ENCODE data around the gene GPR4.

DNA sequence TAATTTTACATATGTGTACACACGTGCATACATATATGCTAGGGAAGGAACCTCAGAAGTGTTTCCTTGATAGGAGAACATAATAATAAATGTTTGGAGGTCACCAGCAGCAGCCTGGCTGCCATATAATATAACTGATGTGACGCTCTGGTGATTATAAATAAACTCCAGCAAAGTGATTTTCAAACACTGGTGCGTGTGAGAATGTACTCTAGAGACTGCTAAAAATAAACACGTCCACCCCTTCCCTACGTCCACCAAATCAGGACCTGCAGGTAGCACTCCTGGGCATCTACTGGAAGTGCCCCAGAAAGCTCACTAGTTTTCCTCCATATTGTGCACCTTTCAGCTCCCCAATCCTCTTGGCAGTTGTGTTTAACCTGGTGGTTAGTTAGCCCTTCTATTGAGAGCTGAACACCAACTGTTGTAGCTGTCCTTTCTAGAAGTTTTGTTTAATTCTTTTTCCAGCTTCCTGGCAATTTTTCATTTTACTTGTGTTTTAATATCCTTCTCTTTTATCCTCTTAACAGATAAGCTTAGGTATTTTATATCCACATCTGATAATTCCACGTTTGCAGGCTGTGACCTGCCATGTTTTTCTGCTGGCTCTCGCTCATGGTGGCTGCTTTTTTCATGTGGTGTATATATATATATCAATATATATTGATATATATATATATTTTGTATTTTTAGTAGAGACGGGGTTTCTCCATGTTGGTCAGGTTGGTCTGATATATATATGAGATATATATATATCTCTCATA is 30.4 kb downstream of the GPR4 start:
- TF ChIP-seq, protein P1, sequence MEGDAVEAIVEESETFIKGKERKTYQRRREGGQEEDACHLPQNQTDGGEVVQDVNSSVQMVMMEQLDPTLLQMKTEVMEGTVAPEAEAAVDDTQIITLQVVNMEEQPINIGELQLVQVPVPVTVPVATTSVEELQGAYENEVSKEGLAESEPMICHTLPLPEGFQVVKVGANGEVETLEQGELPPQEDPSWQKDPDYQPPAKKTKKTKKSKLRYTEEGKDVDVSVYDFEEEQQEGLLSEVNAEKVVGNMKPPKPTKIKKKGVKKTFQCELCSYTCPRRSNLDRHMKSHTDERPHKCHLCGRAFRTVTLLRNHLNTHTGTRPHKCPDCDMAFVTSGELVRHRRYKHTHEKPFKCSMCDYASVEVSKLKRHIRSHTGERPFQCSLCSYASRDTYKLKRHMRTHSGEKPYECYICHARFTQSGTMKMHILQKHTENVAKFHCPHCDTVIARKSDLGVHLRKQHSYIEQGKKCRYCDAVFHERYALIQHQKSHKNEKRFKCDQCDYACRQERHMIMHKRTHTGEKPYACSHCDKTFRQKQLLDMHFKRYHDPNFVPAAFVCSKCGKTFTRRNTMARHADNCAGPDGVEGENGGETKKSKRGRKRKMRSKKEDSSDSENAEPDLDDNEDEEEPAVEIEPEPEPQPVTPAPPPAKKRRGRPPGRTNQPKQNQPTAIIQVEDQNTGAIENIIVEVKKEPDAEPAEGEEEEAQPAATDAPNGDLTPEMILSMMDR (conservative IDR thresholded peaks at IDR 0.05; ENCODE audit: low read length): no peak
- no peak for TF ChIP-seq EZH2phosphoT487 (IDR thresholded peaks at IDR 0.05; ENCODE audit: borderline replicate concordance, low read depth, low read length)

Measured in OCI-LY7 (cell line).